NCI-H748 (cell line): Measurements from ENCODE around the gene HOXD8.

Experiments
- DNase-seq: peaks from one replicate; lab custom pipeline; 2025; ENCODE audit not compliant: unreplicated experiment; lab: John Stamatoyannopoulos, UW

HOXD8 gene

DNA sequence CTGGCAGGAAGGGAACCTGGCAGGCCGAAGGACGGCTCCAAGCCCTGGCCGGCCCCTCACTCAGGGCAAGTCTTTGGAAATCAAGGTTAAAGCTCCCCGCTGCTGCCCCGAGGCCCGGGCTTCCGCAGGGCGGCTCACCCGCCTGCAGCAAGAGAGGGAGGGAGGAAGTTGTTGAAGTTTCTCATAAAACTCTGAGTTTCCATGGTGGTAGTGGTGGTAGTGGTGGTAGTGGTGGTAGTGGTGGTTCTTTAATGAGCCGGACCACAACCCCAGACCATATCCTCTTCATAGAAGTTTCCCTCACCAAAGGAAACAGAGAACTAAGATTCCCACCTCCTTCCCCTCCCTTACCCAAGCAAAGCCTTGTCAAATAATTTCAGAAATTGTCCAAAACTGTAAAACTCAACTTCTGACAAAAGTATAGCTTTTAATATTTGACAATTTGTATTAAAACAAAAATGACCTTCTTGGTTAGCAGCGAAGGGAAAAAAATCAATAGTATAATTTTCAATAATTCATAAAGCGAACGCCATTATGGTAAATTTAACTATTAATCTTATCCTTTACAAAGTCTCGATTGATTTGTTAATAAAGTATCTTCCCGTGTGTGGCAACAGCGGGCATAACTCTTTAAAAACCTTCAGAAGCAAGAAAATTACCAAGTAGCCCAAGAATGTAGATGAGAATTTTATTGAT, 14.4 kb upstream of the HOXD8 start:
- no peak for DNase-seq

GRCh38 chr2:176115883-176116813, 13.4 kb upstream of the HOXD8 start, which contains the start of gene HOXD10:
TSS of gene HOXD10 (plus strand) at chr2:176116778. CDS start at chr2:176116834, 56 bp downstream.
- DNase-seq: peak; percentile 38

DNA sequence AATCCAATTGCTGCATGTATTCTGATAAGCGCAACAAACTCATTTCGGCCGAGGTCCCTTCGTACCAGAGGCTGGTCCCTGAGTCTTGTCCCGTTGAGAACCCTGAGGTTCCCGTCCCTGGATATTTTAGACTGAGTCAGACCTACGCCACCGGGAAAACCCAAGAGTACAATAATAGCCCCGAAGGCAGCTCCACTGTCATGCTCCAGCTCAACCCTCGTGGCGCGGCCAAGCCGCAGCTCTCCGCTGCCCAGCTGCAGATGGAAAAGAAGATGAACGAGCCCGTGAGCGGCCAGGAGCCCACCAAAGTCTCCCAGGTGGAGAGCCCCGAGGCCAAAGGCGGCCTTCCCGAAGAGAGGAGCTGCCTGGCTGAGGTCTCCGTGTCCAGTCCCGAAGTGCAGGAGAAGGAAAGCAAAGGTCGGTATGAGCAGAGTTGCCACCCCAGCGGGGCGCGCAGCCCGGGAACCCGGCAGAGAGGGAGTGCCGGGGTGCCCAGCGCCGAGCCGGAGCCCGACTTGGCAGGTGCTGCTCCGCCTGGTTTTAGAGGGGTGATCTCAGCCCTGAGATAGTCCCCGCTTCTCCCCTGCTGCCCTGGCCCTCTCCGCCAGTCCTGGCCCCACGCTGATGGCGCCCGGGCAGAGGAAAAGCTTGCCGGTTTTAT, 12.2 kb upstream of the HOXD8 start:
- DNase-seq: no peak

DNA sequence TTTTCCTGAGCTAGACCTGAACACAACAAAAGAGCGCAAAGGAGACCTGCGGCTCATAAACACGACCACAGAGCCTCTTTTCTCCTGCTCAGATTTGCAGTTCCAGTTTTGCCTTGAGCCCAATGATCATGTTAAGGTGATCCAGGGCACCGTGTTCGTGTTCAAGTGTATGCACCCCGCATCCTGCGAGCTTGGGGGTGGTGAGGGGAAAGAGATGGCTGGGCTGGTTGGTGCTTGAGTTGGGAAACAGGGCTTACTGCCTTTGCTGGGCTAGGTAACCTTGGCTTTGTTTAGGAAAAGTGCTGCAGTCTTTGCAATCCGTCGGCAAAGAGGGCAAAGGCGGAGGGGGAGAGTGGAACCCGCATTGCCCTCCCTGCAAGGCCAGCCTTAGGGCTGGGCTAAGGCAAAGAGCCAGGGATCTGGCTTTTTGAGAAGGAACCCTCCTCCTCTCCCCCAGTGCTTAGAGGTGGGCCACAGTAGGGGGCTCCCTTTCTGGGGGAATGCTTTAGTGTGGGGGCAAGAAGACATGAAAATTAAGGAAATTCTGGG, 11.6 kb upstream of the HOXD8 start:
- no peak for DNase-seq

DNA sequence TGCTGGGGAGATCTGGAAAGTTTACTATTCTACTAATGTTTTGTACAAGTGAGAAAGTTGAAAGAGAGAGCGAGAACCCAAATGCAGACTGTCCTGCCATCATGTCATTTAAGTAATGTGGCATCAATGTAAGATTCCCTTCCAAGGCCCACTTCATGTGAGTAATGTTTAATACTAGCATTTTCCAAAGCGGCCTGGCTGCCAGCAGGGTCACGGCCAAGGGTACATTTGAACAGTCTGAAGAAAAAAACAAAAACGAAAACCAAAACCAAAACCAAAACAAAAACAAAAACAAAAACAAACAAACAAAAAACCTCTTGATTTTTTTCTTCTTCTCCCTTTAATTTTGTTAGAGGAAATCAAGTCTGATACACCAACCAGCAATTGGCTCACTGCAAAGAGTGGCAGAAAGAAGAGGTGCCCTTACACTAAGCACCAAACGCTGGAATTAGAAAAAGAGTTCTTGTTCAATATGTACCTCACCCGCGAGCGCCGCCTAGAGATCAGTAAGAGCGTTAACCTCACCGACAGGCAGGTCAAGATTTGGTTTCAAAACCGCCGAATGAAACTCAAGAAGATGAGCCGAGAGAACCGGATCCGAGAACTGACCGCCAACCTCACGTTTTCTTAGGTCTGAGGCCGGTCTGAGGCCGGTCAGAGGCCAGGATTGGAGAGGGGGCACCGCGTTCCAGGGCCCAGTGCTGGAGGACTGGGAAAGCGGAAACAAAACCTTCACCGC, 10.7 kb upstream of the HOXD8 start:
- DNase-seq: peak; percentile 43

DNA sequence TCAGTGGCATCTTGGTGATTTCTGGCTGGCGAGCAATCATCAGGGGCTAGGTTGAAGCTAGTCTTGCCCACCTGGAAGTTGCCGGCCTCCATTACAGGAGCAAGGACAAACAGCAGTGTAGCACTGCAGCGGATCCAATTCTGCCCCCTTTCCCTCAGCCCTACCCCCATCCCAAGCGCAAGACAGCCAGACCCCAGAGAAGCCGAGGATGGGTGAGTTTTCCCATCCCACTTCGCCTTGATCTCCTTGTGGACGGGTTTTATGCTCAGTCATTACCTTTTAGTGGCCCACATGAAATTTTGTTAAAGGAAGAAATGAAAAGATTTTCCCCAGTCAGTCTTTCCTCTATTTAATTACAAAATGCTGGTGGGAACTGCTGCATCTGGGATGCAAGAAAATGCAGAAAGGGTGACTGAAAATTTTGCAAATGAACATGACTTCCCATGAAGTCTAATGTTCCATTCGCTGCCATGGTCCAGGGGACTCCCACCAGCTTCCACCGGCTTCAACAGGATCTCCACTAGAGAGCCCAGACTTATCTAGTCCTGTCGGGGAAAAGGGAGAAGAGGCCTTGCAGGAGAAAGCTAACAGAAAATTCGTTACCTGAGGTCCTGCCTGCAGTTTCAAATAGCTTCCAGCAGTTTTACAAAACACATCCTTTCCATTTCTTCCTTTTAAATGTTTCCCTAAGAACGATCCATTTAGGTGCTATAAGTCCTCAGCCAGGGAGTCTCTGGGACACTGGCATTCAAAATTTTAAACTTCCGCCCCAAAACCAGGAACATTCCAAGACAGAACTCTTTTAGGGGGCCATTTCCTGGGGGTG, 8.9 kb upstream of the HOXD8 start:
- DNase-seq: no peak

GRCh38 chr2:176121190-176122051, 8.1 kb upstream of the HOXD8 start:
- no peak for DNase-seq

GRCh38 chr2:176122052-176122682, 7.3 kb upstream of the HOXD8 start:
- no peak for DNase-seq

GRCh38 chr2:176122683-176123410, 6.7 kb upstream of the HOXD8 start, which contains the start of gene HOXD9:
TSS of gene HOXD9 (plus strand) at chr2:176122719. CDS start at chr2:176122769, 50 bp downstream.
- DNase-seq: no peak

- DNase-seq: no peak
These were observed 5.9 kb upstream of the HOXD8 start for GRCh38 chr2:176123411-176124109.

- no peak for DNase-seq
These were observed 5.2 kb upstream of the HOXD8 start for GRCh38 chr2:176124110-176124946.

- no peak for DNase-seq
These were observed 4.3 kb upstream of the HOXD8 start for GRCh38 chr2:176124947-176125771.

DNA sequence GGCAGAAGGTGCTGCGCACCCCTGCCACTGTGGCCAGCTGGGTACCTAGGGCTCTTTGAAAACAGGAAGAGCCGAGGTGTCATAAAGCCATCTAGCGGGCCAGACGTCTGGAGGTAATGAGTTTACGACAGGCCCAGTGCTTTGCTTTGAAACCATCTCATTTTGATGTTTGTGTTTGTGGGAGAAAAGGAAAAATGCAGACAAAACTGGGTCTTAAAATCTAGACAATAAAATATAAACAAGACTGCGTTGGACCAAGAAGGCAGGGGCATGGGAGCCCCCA, 3.8 kb upstream of the HOXD8 start:
- DNase-seq: peak; percentile 33

GRCh38 chr2:176126929-176127773, 2.4 kb upstream of the HOXD8 start:
- DNase-seq: peak; percentile 78

DNA sequence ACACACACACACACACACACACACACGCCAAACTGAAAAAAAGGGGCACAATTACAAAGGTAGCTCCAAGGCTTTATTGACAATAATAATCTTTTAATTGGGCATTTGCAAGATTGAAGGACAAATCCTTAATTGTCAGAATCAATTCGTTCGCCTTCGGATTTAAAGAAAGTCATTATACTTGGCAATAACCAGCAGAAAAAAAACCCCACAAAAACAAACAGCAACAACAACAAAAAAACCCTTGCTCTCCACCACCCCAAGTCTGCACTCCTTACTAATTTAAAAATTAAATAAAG, 1.8 kb upstream of the HOXD8 start:
- DNase-seq: no peak
